ENCODE results near the gene ACAN.

ACAN gene

DNA sequence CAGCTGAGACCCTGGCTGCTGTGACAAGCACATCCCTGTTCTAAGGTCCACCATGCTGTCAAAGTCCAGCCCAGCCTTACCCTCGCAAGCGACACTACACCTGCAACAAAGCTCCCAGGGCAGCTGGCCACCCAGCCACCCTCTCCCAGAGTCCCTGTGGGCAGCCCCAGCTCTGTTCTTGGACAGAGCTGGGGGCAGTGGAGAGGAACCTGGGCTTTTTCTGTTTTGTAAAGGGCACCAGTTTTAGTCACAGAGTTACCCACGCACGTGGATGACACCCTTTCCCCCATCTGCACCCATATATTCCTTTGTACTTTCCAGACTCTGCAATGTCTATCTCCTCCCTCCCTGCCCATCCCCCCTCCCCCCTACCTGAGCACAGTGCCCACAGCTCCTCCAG is 38.9 kb downstream of the ACAN start:
- Histone ChIP-seq H3K9me3 (ENCODE audit: control insufficient read depth, low read length) (no peaks in the 10 kb centered on the region), H3K27ac (ENCODE audit: low read depth, low read length, severe bottlenecking) (no peak overlapping the region), H3K4me3 (ENCODE audit: extremely low read depth, insufficient read depth, low read length, poor library complexity, severe bottlenecking) (no peak overlapping the region), H3K4me1 (ENCODE audit: control insufficient read depth, insufficient read depth, low read length, poor library complexity, severe bottlenecking) (no peaks in the 10 kb centered on the region), H3K36me3 (ENCODE audit: control insufficient read depth, insufficient read depth, low read length) (no peaks in the 10 kb centered on the region)
- 83% methylated on average over 2 of the region's 4 CpGs; no CpG with 5 or more reads in 1 of the 2 experiments for WGBS, 2 experiments (ENCODE audit: insufficient coverage in 2 of 2)

DNA sequence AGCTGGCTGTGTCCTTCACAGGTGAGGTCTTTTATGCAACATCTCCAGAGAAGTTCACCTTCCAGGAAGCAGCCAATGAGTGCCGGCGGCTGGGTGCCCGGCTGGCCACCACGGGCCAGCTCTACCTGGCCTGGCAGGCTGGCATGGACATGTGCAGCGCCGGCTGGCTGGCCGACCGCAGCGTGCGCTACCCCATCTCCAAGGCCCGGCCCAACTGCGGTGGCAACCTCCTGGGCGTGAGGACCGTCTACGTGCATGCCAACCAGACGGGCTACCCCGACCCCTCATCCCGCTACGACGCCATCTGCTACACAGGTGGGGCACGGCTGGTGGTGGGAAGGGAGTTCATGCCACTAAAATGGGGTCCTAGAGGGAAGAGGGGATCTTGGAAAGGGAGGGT is 40.1 kb downstream of the ACAN start:
- WGBS, 2 experiments (ENCODE audit: insufficient coverage in 2 of 2): 98% methylated on average over 15 to 19 of the region's 21 CpGs
- Histone ChIP-seq H3K27ac (ENCODE audit: low read depth, low read length, severe bottlenecking) (no peak overlapping the region), H3K36me3 (ENCODE audit: control insufficient read depth, insufficient read depth, low read length) (no peaks in the 10 kb centered on the region), H3K4me3 (ENCODE audit: extremely low read depth, insufficient read depth, low read length, poor library complexity, severe bottlenecking) (no peak overlapping the region), H3K4me1 (ENCODE audit: control insufficient read depth, insufficient read depth, low read length, poor library complexity, severe bottlenecking) (no peaks in the 10 kb centered on the region), H3K9me3 (ENCODE audit: control insufficient read depth, low read length) (no peaks in the 10 kb centered on the region)

DNA sequence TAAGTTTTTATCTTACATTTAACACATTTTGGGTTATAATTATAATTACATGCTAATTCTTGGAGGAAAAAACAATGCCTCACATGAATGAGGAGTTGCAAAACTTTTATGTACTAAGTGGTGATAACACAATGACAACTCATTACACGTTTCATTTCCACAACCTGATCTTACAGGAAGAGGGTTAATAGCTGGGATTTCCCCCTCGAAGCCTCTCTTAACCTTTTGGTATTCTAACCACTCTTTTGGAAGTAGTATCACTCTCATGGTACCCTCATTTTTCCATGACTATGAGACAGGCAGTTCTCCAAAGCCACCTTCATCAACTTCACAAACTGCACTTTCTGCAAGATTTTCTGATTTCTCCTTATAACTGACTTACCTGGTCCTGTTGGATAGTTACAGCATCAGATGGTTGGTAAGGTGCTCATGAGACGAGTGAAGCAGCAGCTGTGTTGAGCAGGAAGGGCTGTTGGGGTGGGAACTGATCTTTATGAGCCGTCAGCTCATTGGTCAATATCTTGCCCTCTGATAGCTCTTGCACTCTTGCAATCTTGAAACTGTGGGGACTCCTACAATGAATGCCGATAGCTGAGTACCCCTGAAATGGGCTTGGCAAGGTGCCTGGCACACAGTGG is 41.6 kb downstream of the ACAN start:
- Histone ChIP-seq H3K9me3 (ENCODE audit: control insufficient read depth, low read length) (no peaks in the 10 kb centered on the region), H3K36me3 (ENCODE audit: control insufficient read depth, insufficient read depth, low read length) (no peaks in the 10 kb centered on the region), H3K4me3 (ENCODE audit: extremely low read depth, insufficient read depth, low read length, poor library complexity, severe bottlenecking) (no peak overlapping the region), H3K4me1 (ENCODE audit: control insufficient read depth, insufficient read depth, low read length, poor library complexity, severe bottlenecking) (no peaks in the 10 kb centered on the region), H3K27ac (ENCODE audit: low read depth, low read length, severe bottlenecking) (no peak overlapping the region)
- 79 to 81% methylated on average over 4 of the region's 5 CpGs for WGBS, 2 experiments (ENCODE audit: insufficient coverage in 2 of 2)

DNA sequence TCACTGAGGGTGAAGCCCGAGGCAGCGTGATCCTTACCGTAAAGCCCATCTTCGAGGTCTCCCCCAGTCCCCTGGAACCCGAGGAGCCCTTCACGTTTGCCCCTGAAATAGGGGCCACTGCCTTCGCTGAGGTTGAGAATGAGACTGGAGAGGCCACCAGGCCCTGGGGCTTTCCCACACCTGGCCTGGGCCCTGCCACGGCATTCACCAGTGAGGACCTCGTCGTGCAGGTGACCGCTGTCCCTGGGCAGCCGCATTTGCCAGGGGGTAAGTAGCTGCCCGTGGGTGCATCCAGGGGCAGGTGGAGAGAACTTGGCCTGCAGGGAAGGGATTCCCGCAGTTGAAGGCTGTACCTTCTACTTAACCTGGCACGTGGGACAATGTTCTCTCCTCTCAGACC is 42.4 kb downstream of the ACAN start:
- no peaks in the 10 kb centered on the region for H3K9me3 ChIP-seq (ENCODE audit: control insufficient read depth, low read length)
- H3K4me1 ChIP-seq (ENCODE audit: control insufficient read depth, insufficient read depth, low read length, poor library complexity, severe bottlenecking): no peaks in the 10 kb centered on the region
- 96% methylated on average over 11 to 13 of the region's 15 CpGs for WGBS, 2 experiments (ENCODE audit: insufficient coverage in 2 of 2)
- H3K36me3 ChIP-seq (ENCODE audit: control insufficient read depth, insufficient read depth, low read length): no peaks in the 10 kb centered on the region
- H3K4me3 ChIP-seq (ENCODE audit: extremely low read depth, insufficient read depth, low read length, poor library complexity, severe bottlenecking): no peak overlapping the region
- no peak overlapping the region for H3K27ac ChIP-seq (ENCODE audit: low read depth, low read length, severe bottlenecking)

DNA sequence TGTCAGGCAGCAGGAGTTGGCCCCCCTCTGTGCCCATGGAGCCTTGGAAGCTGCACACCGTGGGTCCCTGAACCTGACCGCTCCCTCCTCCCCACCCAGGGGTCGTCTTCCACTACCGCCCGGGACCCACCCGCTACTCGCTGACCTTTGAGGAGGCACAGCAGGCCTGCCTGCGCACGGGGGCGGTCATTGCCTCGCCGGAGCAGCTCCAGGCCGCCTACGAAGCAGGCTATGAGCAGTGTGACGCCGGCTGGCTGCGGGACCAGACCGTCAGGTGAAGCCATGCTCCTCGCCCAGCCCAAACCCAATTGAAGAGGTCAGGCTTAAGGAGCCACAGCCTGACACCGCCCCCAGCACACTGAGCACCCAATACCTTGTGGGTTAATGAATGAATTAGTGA is 43.9 kb downstream of the ACAN start:
- Histone ChIP-seq H3K36me3 (ENCODE audit: control insufficient read depth, insufficient read depth, low read length) (no peaks in the 10 kb centered on the region), H3K4me1 (ENCODE audit: control insufficient read depth, insufficient read depth, low read length, poor library complexity, severe bottlenecking) (no peaks in the 10 kb centered on the region), H3K4me3 (ENCODE audit: extremely low read depth, insufficient read depth, low read length, poor library complexity, severe bottlenecking) (no peak overlapping the region), H3K9me3 (ENCODE audit: control insufficient read depth, low read length) (no peaks in the 10 kb centered on the region), H3K27ac (ENCODE audit: low read depth, low read length, severe bottlenecking) (no peak overlapping the region)
- WGBS, 2 experiments (ENCODE audit: insufficient coverage in 2 of 2): 91 to 94% methylated on average over 17 to 20 of the region's 20 CpGs

DNA sequence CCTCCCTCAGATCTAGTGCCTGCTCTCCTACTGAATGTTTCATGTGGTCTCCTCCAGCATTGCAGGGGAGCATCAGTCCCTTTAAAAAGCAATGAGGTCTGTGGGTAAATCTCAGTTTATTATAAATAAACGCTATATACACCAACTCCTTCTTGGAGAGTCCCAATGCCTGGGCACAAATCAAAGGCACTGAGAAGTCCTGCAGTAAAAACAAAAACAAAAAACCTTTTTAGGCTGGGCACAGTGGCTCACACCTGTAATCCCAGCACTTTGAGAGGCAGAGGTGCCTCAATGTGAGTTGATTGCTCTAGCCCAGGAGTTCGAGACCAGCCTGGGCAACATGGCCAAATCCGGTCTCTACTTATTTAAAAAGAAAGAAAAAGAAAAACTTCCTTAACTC is 45.0 kb downstream of the ACAN start:
- H3K36me3 ChIP-seq (ENCODE audit: control insufficient read depth, insufficient read depth, low read length): no peaks in the 10 kb centered on the region
- H3K9me3 ChIP-seq (ENCODE audit: control insufficient read depth, low read length): no peaks in the 10 kb centered on the region
- no peak overlapping the region for H3K27ac ChIP-seq (ENCODE audit: low read depth, low read length, severe bottlenecking)
- H3K4me1 ChIP-seq (ENCODE audit: control insufficient read depth, insufficient read depth, low read length, poor library complexity, severe bottlenecking): no peaks in the 10 kb centered on the region
- no peak overlapping the region for H3K4me3 ChIP-seq (ENCODE audit: extremely low read depth, insufficient read depth, low read length, poor library complexity, severe bottlenecking)
- 94 to 100% methylated on average over 1 to 2 of the region's 3 CpGs for WGBS, 2 experiments (ENCODE audit: insufficient coverage in 2 of 2)

DNA sequence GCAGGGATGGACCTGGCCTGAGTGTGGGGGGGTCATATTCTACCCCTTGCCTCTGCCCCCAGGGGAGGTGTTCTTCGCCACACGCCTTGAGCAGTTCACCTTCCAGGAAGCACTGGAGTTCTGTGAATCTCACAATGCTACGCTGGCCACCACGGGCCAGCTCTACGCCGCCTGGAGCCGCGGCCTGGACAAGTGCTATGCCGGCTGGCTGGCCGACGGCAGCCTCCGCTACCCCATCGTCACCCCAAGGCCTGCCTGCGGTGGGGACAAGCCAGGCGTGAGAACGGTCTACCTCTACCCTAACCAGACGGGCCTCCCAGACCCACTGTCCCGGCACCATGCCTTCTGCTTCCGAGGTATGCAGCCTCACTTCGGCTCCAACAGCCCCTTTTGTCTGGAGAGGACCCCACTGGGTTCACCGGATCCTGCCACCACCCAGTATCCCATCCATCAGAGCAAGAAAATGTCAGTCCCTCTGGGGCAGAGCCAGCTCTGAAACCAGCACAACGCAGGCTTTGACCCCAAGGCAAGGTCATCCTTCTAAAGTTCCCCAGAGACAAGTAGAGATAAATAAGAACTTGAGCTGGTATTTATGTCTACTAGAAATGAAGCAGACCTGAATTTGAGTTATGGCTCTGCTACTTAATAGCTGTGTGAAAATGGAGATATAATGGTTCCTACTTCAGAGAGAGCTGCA is 46.3 kb downstream of the ACAN start:
- no peak overlapping the region for H3K4me3 ChIP-seq (ENCODE audit: extremely low read depth, insufficient read depth, low read length, poor library complexity, severe bottlenecking)
- no peaks in the 10 kb centered on the region for H3K4me1 ChIP-seq (ENCODE audit: control insufficient read depth, insufficient read depth, low read length, poor library complexity, severe bottlenecking)
- no peak overlapping the region for H3K27ac ChIP-seq (ENCODE audit: low read depth, low read length, severe bottlenecking)
- no peaks in the 10 kb centered on the region for H3K36me3 ChIP-seq (ENCODE audit: control insufficient read depth, insufficient read depth, low read length)
- 97% methylated on average over 16 to 17 of the region's 22 CpGs for WGBS, 2 experiments (ENCODE audit: insufficient coverage in 2 of 2)
- peaks cover 7% of the 10 kb centered on the region for H3K9me3 ChIP-seq (ENCODE audit: control insufficient read depth, low read length)

DNA sequence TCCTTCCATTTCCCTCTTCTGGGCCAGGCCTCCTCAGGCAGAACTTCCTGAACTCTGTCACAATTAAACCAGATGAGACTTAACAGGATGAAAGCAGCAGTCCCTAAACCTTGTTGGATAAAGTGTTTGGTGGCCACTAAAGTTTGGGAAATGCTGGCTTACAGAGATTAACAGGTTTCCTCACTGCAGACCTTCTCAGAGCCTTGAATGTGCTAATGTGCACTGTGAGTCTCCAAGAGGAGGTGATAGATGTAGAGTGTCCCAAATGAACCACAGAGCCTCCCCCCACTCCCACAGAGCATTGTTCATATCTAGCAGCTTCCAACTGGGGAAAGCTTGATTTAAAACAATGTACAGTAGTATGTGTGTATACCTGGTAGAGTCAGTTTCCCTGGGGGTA is 49.2 kb downstream of the ACAN start:
- Histone ChIP-seq H3K4me3 (ENCODE audit: extremely low read depth, insufficient read depth, low read length, poor library complexity, severe bottlenecking) (no peak overlapping the region), H3K27ac (ENCODE audit: low read depth, low read length, severe bottlenecking) (no peak overlapping the region), H3K9me3 (ENCODE audit: control insufficient read depth, low read length) (peaks cover 8% of the 10 kb centered on the region), H3K4me1 (ENCODE audit: control insufficient read depth, insufficient read depth, low read length, poor library complexity, severe bottlenecking) (no peaks in the 10 kb centered on the region), H3K36me3 (ENCODE audit: control insufficient read depth, insufficient read depth, low read length) (no peaks in the 10 kb centered on the region)

DNA sequence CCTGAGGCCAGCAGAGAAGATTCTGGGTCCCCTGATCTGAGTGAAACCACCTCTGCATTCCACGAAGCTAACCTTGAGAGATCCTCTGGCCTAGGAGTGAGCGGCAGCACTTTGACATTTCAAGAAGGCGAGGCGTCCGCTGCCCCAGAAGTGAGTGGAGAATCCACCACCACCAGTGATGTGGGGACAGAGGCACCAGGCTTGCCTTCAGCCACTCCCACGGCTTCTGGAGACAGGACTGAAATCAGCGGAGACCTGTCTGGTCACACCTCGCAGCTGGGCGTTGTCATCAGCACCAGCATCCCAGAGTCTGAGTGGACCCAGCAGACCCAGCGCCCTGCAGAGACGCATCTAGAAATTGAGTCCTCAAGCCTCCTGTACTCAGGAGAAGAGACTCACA is 55.7 kb downstream of the ACAN start:
- Histone ChIP-seq H3K4me3 (ENCODE audit: extremely low read depth, insufficient read depth, low read length, poor library complexity, severe bottlenecking) (no peak overlapping the region), H3K4me1 (ENCODE audit: control insufficient read depth, insufficient read depth, low read length, poor library complexity, severe bottlenecking) (no peaks in the 10 kb centered on the region), H3K36me3 (ENCODE audit: control insufficient read depth, insufficient read depth, low read length) (no peaks in the 10 kb centered on the region), H3K27ac (ENCODE audit: low read depth, low read length, severe bottlenecking) (no peak overlapping the region), H3K9me3 (ENCODE audit: control insufficient read depth, low read length) (peaks cover 7% of the 10 kb centered on the region)
- 91 to 92% methylated on average over 11 of the region's 11 CpGs for WGBS, 2 experiments (ENCODE audit: insufficient coverage in 2 of 2)

DNA sequence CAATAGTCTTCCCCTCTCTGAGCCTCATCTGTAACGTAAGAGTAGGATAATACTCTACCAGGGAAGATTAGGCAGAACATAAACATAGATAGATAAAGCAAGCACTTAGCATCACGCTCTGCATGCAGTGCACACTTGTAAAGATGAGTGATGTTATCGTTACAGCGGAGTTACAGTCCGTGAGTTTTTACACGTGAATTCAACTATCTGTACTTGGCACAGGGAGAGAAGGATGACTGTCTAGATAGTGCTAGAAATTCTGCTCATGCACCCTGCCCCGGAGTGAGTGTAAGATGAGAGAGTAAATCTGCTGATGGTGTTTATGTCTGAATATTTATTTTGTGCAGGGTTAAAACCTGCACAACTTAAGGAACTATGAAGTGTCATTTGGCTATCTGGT is 56.3 kb downstream of the ACAN start:
- 83 to 85% methylated on average over 6 to 7 of the region's 7 CpGs for WGBS, 2 experiments (ENCODE audit: insufficient coverage in 2 of 2)
- Histone ChIP-seq H3K27ac (ENCODE audit: low read depth, low read length, severe bottlenecking) (no peak overlapping the region), H3K36me3 (ENCODE audit: control insufficient read depth, insufficient read depth, low read length) (no peaks in the 10 kb centered on the region), H3K9me3 (ENCODE audit: control insufficient read depth, low read length) (peaks cover under 1% of the 10 kb centered on the region), H3K4me1 (ENCODE audit: control insufficient read depth, insufficient read depth, low read length, poor library complexity, severe bottlenecking) (no peaks in the 10 kb centered on the region), H3K4me3 (ENCODE audit: extremely low read depth, insufficient read depth, low read length, poor library complexity, severe bottlenecking) (no peak overlapping the region)

DNA sequence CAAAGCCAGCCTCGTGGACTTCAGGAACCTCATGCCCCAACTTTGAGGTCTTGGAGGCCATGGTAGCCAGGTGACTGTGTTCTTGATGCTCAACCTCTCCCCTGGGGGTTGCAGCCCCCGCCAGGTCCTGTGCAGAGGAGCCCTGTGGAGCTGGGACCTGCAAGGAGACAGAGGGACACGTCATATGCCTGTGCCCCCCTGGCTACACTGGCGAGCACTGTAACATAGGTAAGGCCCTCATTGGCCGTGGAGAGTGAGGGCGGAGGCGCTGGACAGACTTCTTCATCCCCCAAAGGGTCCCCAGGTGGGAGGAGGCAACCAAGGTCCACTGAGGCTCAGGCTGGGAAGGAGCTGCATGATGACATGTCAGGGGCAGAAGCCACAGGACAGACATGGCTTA is 57.0 kb downstream of the ACAN start:
- H3K4me3 ChIP-seq (ENCODE audit: extremely low read depth, insufficient read depth, low read length, poor library complexity, severe bottlenecking): no peak overlapping the region
- H3K36me3 ChIP-seq (ENCODE audit: control insufficient read depth, insufficient read depth, low read length): no peaks in the 10 kb centered on the region
- H3K9me3 ChIP-seq (ENCODE audit: control insufficient read depth, low read length): no peaks in the 10 kb centered on the region
- WGBS, 2 experiments (ENCODE audit: insufficient coverage in 2 of 2): 79 to 84% methylated on average over 5 to 6 of the region's 7 CpGs
- H3K27ac ChIP-seq (ENCODE audit: low read depth, low read length, severe bottlenecking): no peak overlapping the region
- no peaks in the 10 kb centered on the region for H3K4me1 ChIP-seq (ENCODE audit: control insufficient read depth, insufficient read depth, low read length, poor library complexity, severe bottlenecking)
